DMS53 treated with DMSO at 0.1 percent for 48 hours (cell line): Measurements from ENCODE around the gene KRT5.
"Not testable (repeated sequence)": the region's sequence is repeated elsewhere in the genome, so short reads cannot be mapped to it uniquely, and the experiment has no call there.

Experiments
- DNase-seq: peaks from one replicate; lab custom pipeline; 2025; ENCODE audit not compliant: unreplicated experiment; lab: John Stamatoyannopoulos, UW

The KRT5 gene

DNA sequence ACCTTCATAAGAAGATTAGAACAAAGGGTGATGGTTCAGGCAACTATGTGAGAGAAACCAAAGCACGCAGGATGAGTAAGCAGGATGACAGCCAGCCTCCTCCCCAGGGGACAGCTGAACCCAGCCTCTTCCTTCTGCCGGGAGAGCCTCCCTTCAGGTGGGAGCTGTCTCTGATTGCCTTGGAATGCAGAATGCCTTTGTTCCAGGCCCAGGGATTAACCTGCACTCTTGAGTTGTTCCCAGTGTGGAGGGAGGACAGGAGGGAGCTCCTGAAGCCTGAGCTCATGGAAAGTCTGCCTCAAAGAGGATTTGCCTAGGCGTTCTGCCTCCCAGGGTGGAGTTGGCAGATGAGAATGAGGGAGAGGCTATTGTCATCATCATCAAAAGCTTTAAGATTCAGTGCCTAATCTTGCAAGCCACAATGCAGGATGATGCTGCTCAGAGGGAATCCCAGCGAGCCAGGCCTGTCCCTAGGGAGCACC is 23.6 kb downstream of the KRT5 start:
- DNase-seq = no peak

DNA sequence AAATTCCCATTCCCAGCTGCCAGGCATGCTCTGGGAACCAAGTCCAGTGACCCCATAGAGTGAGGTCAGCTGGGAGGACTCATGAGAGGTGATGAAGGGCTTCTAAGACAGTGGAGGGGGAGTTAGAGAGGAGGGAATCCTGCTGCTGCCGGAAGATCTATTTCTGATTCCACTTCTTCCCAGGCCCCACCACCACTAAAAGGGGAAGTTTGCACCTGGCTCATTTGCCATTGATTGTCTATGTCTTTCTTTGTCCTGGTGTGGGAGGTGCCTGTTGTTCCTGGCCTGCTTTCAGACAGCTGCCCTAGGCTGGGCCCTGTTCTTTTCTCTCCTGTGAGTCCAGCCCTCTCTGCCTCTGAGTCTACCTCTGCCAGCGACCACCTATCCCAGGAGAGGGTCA is 24.1 kb downstream of the KRT5 start:
- DNase-seq = no peak

GRCh38 chr12:52495389-52495788 is 24.8 kb downstream of the KRT5 start:
- no peak for DNase-seq

GRCh38 chr12:52494518-52494917 is 25.7 kb downstream of the KRT5 start:
- DNase-seq = no peak

DNA sequence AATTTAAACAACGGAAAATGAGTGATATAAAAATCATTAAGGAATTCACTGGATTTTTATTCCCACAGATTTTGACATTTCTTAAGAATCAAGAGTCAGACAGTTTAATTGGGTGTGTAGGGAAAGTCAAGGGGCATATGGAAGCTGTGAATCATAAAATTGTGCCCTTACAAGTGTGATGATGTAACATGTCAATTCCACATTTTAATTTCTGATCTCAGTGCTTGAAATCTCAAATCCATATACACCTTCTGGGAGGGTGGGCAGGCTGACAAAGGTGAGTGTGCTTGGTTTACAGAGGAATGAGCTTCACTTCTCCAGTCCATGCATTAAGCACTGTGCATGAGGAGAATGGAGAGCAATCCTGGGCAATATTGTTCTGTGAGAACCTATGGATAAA is 26.1 kb downstream of the KRT5 start:
- no peak for DNase-seq

- DNase-seq = no peak
These were observed 27.0 kb downstream of the KRT5 start, which contains the start of gene KRT6A for GRCh38 chr12:52493172-52493571. Gene KRT6A (minus strand): TSS chr12:52493257. CDS start chr12:52493188, 69 bp downstream.

- DNase-seq = not testable (repeated sequence)
These were observed 27.8 kb downstream of the KRT5 start for GRCh38 chr12:52492405-52492804.

- not testable (repeated sequence) for DNase-seq
These were observed 28.7 kb downstream of the KRT5 start for GRCh38 chr12:52491495-52491894.

DNA sequence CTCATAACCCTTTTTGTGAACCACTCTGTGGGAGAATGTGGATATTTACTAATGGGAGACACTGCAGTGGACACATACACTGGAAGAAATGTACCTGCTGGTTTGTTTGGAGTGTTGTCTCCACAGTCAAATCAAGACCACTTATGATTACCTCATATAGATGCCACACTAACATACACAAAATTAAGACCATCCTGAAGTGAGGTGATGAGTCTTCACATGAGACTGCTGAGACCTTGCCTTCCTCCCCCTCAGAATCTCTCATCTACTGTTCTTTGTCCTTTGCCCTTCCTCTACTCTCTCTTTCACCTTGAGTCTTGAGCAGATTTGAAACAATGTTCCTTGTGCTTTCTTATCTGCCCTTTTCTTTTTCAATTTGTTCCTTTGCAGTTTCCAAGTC is 31.5 kb downstream of the KRT5 start:
- no peak for DNase-seq

- DNase-seq = not testable (repeated sequence)
These were observed 32.3 kb downstream of the KRT5 start for GRCh38 chr12:52487744-52488443.

- DNase-seq = no peak
These were observed 33.0 kb downstream of the KRT5 start for GRCh38 chr12:52487211-52487610.

- no peak for DNase-seq
These were observed 33.8 kb downstream of the KRT5 start for GRCh38 chr12:52486166-52487105.

DNA sequence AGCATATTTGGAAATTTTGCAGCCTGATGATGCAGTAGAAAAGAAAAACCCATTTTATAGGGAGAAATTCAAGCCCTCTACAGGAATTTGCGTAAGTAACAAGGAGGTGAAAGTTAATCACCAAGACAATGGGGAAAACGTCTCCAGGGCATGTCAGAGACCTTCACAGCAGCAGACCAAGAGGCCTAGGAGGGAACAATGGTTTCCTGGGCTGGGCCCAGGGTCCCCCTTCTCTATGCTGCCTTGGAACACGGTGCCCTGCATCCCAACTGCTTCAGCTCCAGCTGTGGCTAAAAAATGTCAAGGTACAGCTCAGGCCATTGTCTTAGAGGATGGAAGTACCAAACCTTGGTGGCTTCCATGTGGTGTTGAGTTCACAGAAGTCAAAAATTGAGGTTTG is 40.1 kb downstream of the KRT5 start:
- DNase-seq = no peak

DNA sequence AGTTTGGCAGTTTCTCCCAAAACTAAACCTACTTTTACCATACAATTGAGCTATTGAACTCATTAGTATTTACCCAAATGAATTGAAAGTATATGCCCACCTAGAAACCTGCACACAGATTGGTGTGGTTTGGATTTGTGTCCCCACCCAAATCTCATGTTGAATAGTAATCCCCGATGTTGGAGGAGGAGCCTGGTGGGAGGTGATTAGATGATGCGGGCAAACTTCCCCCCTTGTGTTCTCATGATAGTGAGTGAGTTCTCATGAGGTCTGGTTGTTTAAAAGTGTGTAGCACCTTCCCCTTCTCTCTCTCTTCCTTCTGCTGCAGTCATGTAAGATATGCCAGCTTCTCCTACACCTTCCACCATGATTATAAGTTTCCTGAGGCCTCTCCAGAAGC is 42.5 kb downstream of the KRT5 start:
- no peak for DNase-seq

GRCh38 chr12:52474212-52474611 is 46.0 kb downstream of the KRT5 start:
- no peak for DNase-seq

GRCh38 chr12:52473768-52474167 is 46.4 kb downstream of the KRT5 start, which contains the start of gene KRT6C:
Gene KRT6C (minus strand): TSS chr12:52473805. CDS start chr12:52473737, 68 bp downstream.
- no peak for DNase-seq

GRCh38 chr12:52469853-52470252 is 50.3 kb downstream of the KRT5 start:
- no peak for DNase-seq

DNA sequence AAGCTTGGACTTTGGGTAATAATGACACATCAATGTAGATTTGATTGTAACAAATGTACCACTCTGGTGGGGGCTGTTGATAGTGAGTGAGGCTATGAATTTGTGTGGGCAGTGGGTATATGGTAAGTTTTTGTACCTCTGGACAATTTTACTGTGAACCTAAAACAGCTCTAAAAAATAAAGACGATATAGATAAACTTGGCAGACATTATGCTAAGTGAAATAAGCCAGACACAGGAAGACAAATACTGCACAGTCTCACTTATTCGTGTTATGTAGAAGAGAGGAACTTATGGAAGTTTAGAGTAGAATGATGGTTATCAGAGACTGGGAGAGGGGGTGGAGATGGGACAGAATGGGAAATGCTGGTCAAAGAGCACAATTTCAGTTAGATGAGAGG is 55.3 kb downstream of the KRT5 start:
- DNase-seq = no peak
